Measurements from ENCODE around the gene EPHB1.
"Not testable (repeated sequence)": the region's sequence is repeated elsewhere in the genome, so short reads cannot be mapped to it uniquely, and the experiment has no call there.

The EPHB1 gene

DNA sequence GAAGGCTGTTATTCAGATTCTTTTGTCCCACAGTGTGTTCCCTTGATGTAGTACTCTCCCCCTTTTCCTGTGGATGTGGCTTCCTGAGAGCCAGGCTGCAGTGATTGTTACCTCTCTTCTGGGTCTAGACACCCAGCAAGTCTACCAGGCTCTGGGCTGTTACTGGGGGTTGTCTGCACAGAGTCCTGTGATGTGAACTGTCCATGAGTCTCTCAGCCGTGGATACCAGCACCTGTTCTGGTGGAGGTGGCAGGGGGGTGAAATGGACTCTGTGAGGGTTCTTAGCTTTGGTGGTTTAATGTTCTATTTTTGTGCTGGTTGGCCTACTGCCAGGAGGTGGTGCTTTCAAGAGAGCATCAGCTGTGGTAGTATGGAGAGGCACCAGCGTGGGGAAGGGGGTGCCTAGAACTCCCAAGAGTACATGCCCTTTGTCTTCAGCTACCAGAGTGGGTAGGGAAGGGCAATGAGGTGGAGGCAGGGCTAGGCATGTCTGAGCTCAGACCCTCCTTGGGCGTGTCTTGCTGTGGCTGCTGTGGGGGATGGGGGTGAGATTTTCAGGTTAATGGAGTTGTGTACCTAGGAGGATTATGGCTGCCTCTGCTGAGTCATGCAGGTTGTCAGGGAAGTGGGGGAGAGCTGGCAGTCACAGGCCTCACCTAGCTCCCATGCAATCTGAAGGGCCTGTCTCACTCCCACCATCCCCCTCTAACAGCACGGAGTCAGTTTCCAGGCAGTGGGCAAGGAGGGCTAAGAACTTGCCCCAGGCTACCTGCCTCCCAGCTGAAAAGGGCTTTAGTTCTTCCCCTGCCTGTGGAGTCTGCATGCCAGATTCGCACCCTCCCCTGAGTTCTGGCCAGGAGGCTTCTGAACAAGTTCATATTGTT, 272.0 kb downstream of the EPHB1 start:
- not testable (repeated sequence) for H3K4me3 ChIP-seq (ENCODE audit: low read length); H3K27ac ChIP-seq (ENCODE audit: low read length); H3K27me3 ChIP-seq (ENCODE audit: control insufficient read depth, insufficient read depth, low read length); H3K9me3 ChIP-seq (ENCODE audit: control insufficient read depth, low read depth, low read length); H3K36me3 ChIP-seq (ENCODE audit: control insufficient read depth, low read depth, low read length); H3K9ac ChIP-seq (ENCODE audit: low read length); H3K4me1 ChIP-seq (ENCODE audit: control insufficient read depth, low read depth, low read length)

DNA sequence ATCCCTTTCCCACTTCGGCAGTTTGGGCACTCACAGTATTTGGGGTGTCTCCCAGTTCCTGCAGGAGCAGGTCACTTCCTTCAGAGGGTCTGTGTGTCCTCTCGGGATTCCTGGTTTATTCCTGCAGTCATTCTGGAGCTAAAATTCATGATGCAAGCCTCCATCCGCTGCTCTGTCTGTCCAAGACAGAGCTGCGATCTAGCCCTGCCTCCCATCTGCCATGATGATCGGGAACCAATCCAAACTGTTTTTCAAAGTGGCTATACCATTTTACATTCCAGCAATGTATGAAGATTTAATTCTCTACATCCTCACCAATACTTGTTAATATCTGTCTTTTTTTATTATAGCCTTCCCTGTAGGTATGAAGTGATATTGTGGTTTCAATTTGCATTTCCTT, 273.0 kb downstream of the EPHB1 start:
- Histone ChIP-seq H3K4me3 (ENCODE audit: low read length) (no peak overlapping the region), H3K27ac (ENCODE audit: low read length) (no peak overlapping the region), H3K9me3 (ENCODE audit: control insufficient read depth, low read depth, low read length) (no peaks in the 10 kb centered on the region), H3K27me3 (ENCODE audit: control insufficient read depth, insufficient read depth, low read length) (no peaks in the 10 kb centered on the region), H3K4me1 (ENCODE audit: control insufficient read depth, low read depth, low read length) (peaks cover 3% of the 10 kb centered on the region), H3K36me3 (ENCODE audit: control insufficient read depth, low read depth, low read length) (no peaks in the 10 kb centered on the region), H3K9ac (ENCODE audit: low read length) (no peak overlapping the region)

DNA sequence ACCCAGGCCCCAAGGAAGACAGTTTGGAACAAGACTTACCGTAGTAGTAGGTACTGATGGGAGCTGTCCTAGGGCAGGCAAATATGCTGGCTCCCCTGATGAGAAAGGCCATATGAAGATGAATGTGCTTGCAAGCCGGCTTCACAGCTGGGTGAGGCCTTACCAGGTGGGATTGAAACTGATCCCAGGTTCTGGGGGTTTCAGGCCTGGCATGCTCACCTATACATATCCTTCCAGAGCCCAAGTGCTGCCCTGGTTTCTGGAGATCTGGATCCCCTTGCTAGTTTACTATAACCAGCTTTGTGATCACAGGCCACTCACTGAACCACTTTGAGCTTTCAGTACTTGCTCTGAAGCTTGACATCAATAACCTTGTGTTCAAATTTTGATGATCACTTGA, 274.3 kb downstream of the EPHB1 start:
- H3K27me3 ChIP-seq (ENCODE audit: control insufficient read depth, insufficient read depth, low read length): no peaks in the 10 kb centered on the region
- H3K9me3 ChIP-seq (ENCODE audit: control insufficient read depth, low read depth, low read length): no peaks in the 10 kb centered on the region
- H3K9ac ChIP-seq (ENCODE audit: low read length): no peak overlapping the region
- no peak overlapping the region for H3K27ac ChIP-seq (ENCODE audit: low read length)
- H3K4me1 ChIP-seq (ENCODE audit: control insufficient read depth, low read depth, low read length): peaks cover 3% of the 10 kb centered on the region
- no peak overlapping the region for H3K4me3 ChIP-seq (ENCODE audit: low read length)
- no peaks in the 10 kb centered on the region for H3K36me3 ChIP-seq (ENCODE audit: control insufficient read depth, low read depth, low read length)

DNA sequence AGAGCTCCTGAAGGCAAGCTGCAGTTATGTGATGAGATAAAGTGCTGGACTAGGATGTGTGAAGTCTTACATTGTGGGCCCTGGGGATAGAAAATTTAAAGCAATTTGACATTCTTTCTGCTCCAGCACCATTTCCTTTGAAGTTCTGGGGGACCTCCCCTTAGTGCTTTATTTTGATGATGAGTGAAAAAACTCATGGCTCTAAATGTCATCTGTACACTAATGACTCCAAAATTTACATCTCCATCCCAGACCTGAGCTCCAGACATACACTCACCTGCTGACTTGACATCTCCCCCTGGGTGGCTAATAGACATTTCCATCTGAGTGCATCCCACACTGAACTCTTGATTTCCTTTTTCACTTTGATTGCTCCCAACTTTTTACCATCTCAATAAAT, 276.4 kb downstream of the EPHB1 start:
- Histone ChIP-seq H3K27ac (ENCODE audit: low read length) (no peak overlapping the region), H3K9ac (ENCODE audit: low read length) (no peak overlapping the region), H3K9me3 (ENCODE audit: control insufficient read depth, low read depth, low read length) (no peaks in the 10 kb centered on the region), H3K36me3 (ENCODE audit: control insufficient read depth, low read depth, low read length) (no peaks in the 10 kb centered on the region), H3K4me3 (ENCODE audit: low read length) (no peak overlapping the region), H3K4me1 (ENCODE audit: control insufficient read depth, low read depth, low read length) (peaks cover 3% of the 10 kb centered on the region), H3K27me3 (ENCODE audit: control insufficient read depth, insufficient read depth, low read length) (no peaks in the 10 kb centered on the region)

DNA sequence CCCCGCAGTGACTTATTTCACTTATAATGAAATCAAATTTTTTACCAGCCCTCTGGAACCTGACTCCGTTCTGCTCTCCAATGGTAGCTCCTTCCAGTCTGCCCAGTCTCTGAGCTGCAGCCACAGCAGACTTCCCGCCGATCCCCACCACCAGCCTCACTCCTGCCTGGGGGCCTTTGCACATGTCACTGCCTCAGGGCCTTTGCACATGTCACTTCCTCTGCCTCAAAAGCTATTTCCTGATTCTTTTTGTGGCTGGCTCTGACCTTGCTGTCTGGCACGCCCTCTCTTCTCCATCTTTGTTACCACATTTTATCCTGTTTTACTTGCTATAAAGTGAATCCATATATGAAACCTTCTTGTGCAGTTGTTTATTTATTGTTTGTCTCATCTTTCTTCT, 277.4 kb downstream of the EPHB1 start:
- H3K9me3 ChIP-seq (ENCODE audit: control insufficient read depth, low read depth, low read length): no peaks in the 10 kb centered on the region
- H3K36me3 ChIP-seq (ENCODE audit: control insufficient read depth, low read depth, low read length): no peaks in the 10 kb centered on the region
- no peak overlapping the region for H3K4me3 ChIP-seq (ENCODE audit: low read length)
- H3K27me3 ChIP-seq (ENCODE audit: control insufficient read depth, insufficient read depth, low read length): no peaks in the 10 kb centered on the region
- no peak overlapping the region for H3K9ac ChIP-seq (ENCODE audit: low read length)
- no peak overlapping the region for H3K27ac ChIP-seq (ENCODE audit: low read length)
- no peaks in the 10 kb centered on the region for H3K4me1 ChIP-seq (ENCODE audit: control insufficient read depth, low read depth, low read length)

- H3K4me3 ChIP-seq (ENCODE audit: low read length): no peak overlapping the region
- H3K27ac ChIP-seq (ENCODE audit: low read length): no peak overlapping the region
- no peak overlapping the region for H3K9ac ChIP-seq (ENCODE audit: low read length)
- no peaks in the 10 kb centered on the region for H3K4me1 ChIP-seq (ENCODE audit: control insufficient read depth, low read depth, low read length)
- no peaks in the 10 kb centered on the region for H3K9me3 ChIP-seq (ENCODE audit: control insufficient read depth, low read depth, low read length)
- no peaks in the 10 kb centered on the region for H3K27me3 ChIP-seq (ENCODE audit: control insufficient read depth, insufficient read depth, low read length)
- H3K36me3 ChIP-seq (ENCODE audit: control insufficient read depth, low read depth, low read length): no peaks in the 10 kb centered on the region
These were observed 280.1 kb downstream of the EPHB1 start for GRCh38 chr3:135075157-135075556.

DNA sequence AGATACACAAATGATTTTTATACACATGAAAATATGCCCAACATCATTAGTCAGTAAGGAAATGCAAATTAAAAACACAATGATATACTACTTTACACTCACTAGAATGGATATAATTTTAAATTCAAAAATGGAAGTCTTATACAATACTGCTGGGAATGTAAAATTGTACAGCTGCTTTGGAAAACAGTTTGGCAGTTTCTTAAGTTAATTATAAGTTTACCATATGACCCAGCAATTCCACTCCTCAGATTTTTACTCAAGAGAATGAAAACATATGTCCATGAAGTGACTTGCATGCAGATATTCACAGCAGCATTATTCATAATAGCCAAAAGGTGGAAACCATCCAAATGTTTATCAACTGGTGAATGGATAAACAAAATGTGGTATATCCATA, 281.3 kb downstream of the EPHB1 start:
- H3K36me3 ChIP-seq (ENCODE audit: control insufficient read depth, low read depth, low read length): no peaks in the 10 kb centered on the region

GRCh38 chr3:135077186-135077585, 282.1 kb downstream of the EPHB1 start:
- H3K4me3 ChIP-seq (ENCODE audit: low read length): no peak overlapping the region
- H3K27me3 ChIP-seq (ENCODE audit: control insufficient read depth, insufficient read depth, low read length): no peaks in the 10 kb centered on the region
- no peak overlapping the region for H3K9ac ChIP-seq (ENCODE audit: low read length)
- no peaks in the 10 kb centered on the region for H3K9me3 ChIP-seq (ENCODE audit: control insufficient read depth, low read depth, low read length)
- no peak overlapping the region for H3K27ac ChIP-seq (ENCODE audit: low read length)
- no peaks in the 10 kb centered on the region for H3K4me1 ChIP-seq (ENCODE audit: control insufficient read depth, low read depth, low read length)
- no peaks in the 10 kb centered on the region for H3K36me3 ChIP-seq (ENCODE audit: control insufficient read depth, low read depth, low read length)

More for the DNA sequence above, 281.3 kb downstream of the EPHB1 start:
- no peaks in the 10 kb centered on the region for H3K4me1 ChIP-seq (ENCODE audit: control insufficient read depth, low read depth, low read length)
- H3K4me3 ChIP-seq (ENCODE audit: low read length): no peak overlapping the region
- H3K27ac ChIP-seq (ENCODE audit: low read length): no peak overlapping the region
- no peaks in the 10 kb centered on the region for H3K9me3 ChIP-seq (ENCODE audit: control insufficient read depth, low read depth, low read length)
- no peaks in the 10 kb centered on the region for H3K27me3 ChIP-seq (ENCODE audit: control insufficient read depth, insufficient read depth, low read length)
- H3K9ac ChIP-seq (ENCODE audit: low read length): no peak overlapping the region

DNA sequence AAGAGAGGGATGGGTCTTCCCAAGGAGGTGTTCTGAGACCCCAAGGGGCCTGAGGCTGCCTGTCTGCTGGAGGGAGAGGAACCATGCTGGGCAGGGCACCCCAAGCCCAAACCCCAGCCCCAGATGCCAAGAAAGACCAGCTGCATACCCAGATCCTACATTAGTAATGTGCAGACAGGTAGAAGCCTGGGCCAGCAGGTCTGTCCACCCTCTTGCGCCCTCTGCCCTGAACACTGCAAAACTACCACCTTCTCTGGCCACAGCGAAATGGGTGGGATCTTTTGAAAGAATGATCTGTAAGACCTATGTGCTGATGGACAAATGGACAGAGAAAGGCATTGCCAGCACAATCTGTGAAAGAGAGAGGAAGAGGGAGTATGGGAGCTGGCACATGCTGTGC, 283.2 kb downstream of the EPHB1 start:
- H3K36me3 ChIP-seq (ENCODE audit: control insufficient read depth, low read depth, low read length): no peaks in the 10 kb centered on the region
- no peak overlapping the region for H3K9ac ChIP-seq (ENCODE audit: low read length)
- H3K27me3 ChIP-seq (ENCODE audit: control insufficient read depth, insufficient read depth, low read length): no peaks in the 10 kb centered on the region
- H3K27ac ChIP-seq (ENCODE audit: low read length): no peak overlapping the region
- no peaks in the 10 kb centered on the region for H3K4me1 ChIP-seq (ENCODE audit: control insufficient read depth, low read depth, low read length)
- H3K9me3 ChIP-seq (ENCODE audit: control insufficient read depth, low read depth, low read length): no peaks in the 10 kb centered on the region
- no peak overlapping the region for H3K4me3 ChIP-seq (ENCODE audit: low read length)

DNA sequence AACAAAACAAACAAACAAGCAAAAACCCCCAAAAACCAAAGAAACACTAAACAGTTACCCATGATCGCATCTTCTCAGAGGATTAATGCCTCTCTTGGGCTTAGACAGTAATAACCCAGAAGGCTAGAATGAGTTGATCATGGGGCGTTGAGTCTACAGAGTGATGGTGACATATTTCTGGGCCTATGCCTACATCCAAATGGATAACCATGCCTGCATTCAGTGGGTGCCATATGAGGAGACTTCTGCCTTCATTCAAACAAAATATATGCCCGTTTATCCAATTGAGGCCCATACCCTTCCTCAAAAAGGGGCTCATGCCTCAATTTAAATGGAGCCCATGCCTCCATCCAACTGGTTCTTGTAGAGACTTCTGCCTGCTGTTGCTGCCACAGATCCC, 284.0 kb downstream of the EPHB1 start:
- Histone ChIP-seq H3K27ac (ENCODE audit: low read length) (no peak overlapping the region), H3K4me1 (ENCODE audit: control insufficient read depth, low read depth, low read length) (no peaks in the 10 kb centered on the region), H3K9ac (ENCODE audit: low read length) (no peak overlapping the region), H3K27me3 (ENCODE audit: control insufficient read depth, insufficient read depth, low read length) (no peaks in the 10 kb centered on the region), H3K9me3 (ENCODE audit: control insufficient read depth, low read depth, low read length) (no peaks in the 10 kb centered on the region), H3K36me3 (ENCODE audit: control insufficient read depth, low read depth, low read length) (no peaks in the 10 kb centered on the region), H3K4me3 (ENCODE audit: low read length) (no peak overlapping the region)

DNA sequence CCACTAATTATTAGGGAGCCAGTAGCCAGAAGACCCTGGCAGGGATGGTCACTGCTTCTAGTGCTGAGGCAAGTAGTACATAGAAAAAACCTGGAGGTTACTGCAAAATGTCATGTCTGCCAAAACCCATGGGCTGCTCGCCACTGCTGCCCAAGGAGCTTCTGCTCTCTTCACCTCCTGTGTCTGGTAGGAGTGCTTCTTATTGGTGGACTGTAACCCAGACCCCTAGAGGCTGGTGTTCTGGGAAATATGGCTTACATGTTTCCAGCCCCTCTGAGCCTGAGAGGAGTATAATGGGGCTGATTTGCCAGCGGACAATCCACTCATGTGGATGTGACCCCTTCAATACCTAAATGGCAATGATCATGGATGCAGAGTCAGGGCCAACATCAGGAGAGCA, 286.4 kb downstream of the EPHB1 start:
- Histone ChIP-seq H3K9ac (ENCODE audit: low read length) (no peak overlapping the region), H3K4me3 (ENCODE audit: low read length) (no peak overlapping the region), H3K36me3 (ENCODE audit: control insufficient read depth, low read depth, low read length) (no peaks in the 10 kb centered on the region), H3K27me3 (ENCODE audit: control insufficient read depth, insufficient read depth, low read length) (no peaks in the 10 kb centered on the region), H3K27ac (ENCODE audit: low read length) (no peak overlapping the region), H3K9me3 (ENCODE audit: control insufficient read depth, low read depth, low read length) (no peaks in the 10 kb centered on the region), H3K4me1 (ENCODE audit: control insufficient read depth, low read depth, low read length) (no peaks in the 10 kb centered on the region)

DNA sequence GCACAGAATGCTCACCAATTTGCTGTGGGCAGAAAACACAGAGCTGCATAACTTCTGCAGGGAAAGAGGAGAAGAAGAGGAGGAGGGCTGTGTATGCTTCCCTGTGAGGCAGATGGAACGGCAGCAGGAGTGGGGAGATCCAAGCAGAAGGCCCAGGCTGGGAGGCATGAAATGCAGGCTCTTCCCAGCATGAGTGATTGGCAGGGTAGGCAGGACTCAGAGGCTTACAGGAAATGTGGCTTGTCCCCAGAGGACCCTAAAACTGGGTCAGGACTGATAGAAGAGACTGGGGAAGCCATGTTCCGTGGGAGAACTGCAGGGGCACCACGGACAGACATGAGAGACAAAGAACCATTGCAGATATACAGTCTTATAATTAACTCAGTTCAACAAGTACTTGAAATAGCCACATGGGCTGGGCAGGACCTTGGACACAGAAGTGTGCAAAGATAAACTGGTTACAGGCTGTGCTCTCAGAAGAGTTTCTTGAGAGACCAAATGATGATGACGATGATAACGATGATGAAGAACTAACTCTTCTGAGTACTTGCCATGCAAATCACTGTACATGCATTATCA, 286.9 kb downstream of the EPHB1 start:
- Histone ChIP-seq H3K9ac (ENCODE audit: low read length) (no peak overlapping the region), H3K9me3 (ENCODE audit: control insufficient read depth, low read depth, low read length) (no peaks in the 10 kb centered on the region), H3K27ac (ENCODE audit: low read length) (no peak overlapping the region), H3K36me3 (ENCODE audit: control insufficient read depth, low read depth, low read length) (no peaks in the 10 kb centered on the region), H3K4me1 (ENCODE audit: control insufficient read depth, low read depth, low read length) (no peaks in the 10 kb centered on the region), H3K4me3 (ENCODE audit: low read length) (no peak overlapping the region), H3K27me3 (ENCODE audit: control insufficient read depth, insufficient read depth, low read length) (no peaks in the 10 kb centered on the region)
